SKM-1 treated with dmso at 0.1 percent for 144 hours (cell line): ENCODE results near the gene CAMK2G.

ENCODE experiments used
- DNase-seq: peaks from one replicate; lab custom pipeline; 2025; ENCODE audit not compliant: unreplicated experiment; lab: John Stamatoyannopoulos, UW

Gene CAMK2G

GRCh38 chr10:73815719-73816030 is 58.7 kb downstream of the CAMK2G start:
- DNase-seq: no peak

- peak; percentile 12 for DNase-seq
Measured at GRCh38 chr10:73814896-73815718, 59.2 kb downstream of the CAMK2G start.

- DNase-seq: no peak
Measured at GRCh38 chr10:73814276-73814895, 60.0 kb downstream of the CAMK2G start.

GRCh38 chr10:73813333-73813732 is 61.0 kb downstream of the CAMK2G start:
- DNase-seq: no peak

GRCh38 chr10:73812657-73813056 is 61.7 kb downstream of the CAMK2G start:
- no peak for DNase-seq

- no peak for DNase-seq
Measured at GRCh38 chr10:73810735-73811465, 63.5 kb downstream of the CAMK2G start.

GRCh38 chr10:73810358-73810734 is 64.0 kb downstream of the CAMK2G start:
- DNase-seq: no peak

GRCh38 chr10:73809061-73809818 is 65.1 kb downstream of the CAMK2G start:
- DNase-seq: no peak

- no peak for DNase-seq
Measured at GRCh38 chr10:73808021-73808815, 66.1 kb downstream of the CAMK2G start.

GRCh38 chr10:73807471-73807870 is 66.9 kb downstream of the CAMK2G start:
- no peak for DNase-seq

GRCh38 chr10:73806176-73806950 is 68.0 kb downstream of the CAMK2G start:
- no peak for DNase-seq

GRCh38 chr10:73803680-73804286 is 70.6 kb downstream of the CAMK2G start:
- DNase-seq: no peak

GRCh38 chr10:73802276-73802991 is 71.9 kb downstream of the CAMK2G start:
- no peak for DNase-seq

GRCh38 chr10:73801253-73801590 is 73.1 kb downstream of the CAMK2G start:
- DNase-seq: no peak

- DNase-seq: no peak
Measured at GRCh38 chr10:73800560-73801252, 73.6 kb downstream of the CAMK2G start.

- no peak for DNase-seq
Measured at GRCh38 chr10:73799899-73800559, 74.3 kb downstream of the CAMK2G start.

GRCh38 chr10:73798927-73799560 is 75.3 kb downstream of the CAMK2G start:
- no peak for DNase-seq
